HG03558 (cell line): ENCODE data around the gene PLBD2.

Experiments
- ATAC-seq: cut with Tn5 transposase; IDR thresholded peaks from one replicate; pipeline ENCODE4 v1.9.1; 2021; ENCODE audit warnings: moderate number of reproducible peaks; ENCODE audit not compliant: unreplicated experiment; ENCODE audit errors: extremely low read depth

Gene PLBD2

GRCh38 chr12:113437729-113438100, 79.3 kb downstream of the PLBD2 start:
- ATAC-seq = no peak

- ATAC-seq = no peak
Observed at GRCh38 chr12:113438523-113439300, 80.3 kb downstream of the PLBD2 start.

- no peak for ATAC-seq
Observed at GRCh38 chr12:113439301-113439597, 80.9 kb downstream of the PLBD2 start.

- no peak for ATAC-seq
Observed at GRCh38 chr12:113439606-113440030, 81.2 kb downstream of the PLBD2 start.

GRCh38 chr12:113440336-113440735, 81.9 kb downstream of the PLBD2 start:
- ATAC-seq = no peak
